ENCODE results near the gene WFS1. TPM values are rescaled to one million over a fixed set of nuclear protein-coding genes. Genes with fewer than 3 reads are reported as not detected.

Gene WFS1
- total RNA-seq, 1 donor from 2014 or later = 107 TPM

DNA sequence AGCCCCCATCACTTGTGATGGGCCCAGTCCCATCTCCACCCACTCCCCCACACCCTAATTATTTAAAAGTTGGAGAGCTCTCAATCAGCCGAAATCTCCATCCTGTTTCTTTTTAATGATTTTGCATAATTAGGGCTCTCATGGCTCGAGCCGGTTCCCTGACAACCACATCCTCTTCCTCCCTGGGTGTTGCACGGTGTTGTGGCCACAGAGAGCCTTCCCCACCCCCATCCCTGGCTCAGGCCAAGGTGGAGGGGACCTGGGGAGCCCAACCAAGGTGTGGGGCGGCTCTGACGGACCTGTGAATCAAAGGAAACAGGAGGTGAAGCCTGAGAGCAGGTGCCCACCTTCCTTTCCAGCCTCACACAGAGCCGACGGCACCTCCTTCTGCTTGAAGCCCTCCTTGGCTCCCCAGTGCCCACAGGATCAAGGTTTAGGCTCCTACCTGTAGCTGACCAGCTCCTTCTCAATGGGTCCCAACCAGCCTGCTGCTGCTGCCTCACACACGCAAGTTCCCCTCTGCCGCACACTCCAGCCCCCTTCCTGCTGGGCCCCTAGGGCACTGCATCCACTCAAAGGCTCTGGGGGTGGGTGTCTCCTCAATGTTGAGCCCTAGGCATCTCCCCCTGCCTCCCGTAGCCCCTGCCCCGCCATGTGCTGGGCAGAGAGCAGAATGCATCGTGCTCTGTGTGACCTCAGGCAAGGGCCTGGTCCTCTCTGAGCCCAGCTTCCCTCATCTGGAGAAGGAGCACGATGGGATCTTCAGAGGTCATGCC is 68.7 kb downstream of the WFS1 start:
- DNase-seq (ENCODE audit: low read depth in 2 of 2) = no peak

DNA sequence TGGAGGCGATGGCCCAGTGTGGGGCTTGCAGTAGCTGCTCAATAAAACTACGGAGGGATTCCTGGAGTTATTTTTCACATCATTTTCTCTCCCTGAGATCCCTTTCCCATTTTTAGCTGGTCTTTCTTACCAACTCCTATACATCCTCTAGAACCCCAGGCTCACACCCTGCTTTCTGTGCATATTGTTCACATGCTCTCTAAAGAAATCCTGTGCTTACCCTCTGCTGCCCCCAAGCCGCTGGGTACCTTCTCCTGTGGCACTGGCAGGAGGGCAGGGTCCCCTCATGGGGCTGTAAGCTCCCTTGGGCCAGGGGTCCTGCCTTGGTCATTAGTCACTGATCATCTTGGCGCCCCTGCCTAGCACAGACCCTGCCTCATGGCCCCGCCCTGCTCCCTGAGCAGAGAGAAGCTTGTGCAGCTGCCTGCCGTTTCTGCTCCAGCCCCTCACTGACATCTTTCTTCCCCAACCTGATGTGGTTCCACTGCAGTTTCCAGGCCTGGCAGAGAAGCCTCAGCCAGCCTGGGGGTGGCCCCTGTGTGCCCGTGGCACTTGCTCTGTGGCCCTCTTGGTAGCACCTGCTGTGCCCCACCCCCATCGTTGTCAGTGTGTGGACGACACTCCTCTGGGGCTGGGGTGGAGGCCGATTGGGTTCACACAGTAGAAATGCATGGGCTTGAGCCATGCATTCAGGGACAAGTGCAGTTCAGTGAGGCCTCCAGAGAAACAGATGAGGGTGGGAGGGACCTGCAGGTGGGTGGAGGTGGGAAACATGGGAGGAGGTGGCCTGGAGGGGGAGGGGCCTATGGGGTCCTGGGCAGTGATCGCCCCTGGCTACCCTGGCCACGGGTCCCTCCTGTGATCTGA is 69.5 kb downstream of the WFS1 start:
- no peak for DNase-seq (ENCODE audit: low read depth in 2 of 2)

DNA sequence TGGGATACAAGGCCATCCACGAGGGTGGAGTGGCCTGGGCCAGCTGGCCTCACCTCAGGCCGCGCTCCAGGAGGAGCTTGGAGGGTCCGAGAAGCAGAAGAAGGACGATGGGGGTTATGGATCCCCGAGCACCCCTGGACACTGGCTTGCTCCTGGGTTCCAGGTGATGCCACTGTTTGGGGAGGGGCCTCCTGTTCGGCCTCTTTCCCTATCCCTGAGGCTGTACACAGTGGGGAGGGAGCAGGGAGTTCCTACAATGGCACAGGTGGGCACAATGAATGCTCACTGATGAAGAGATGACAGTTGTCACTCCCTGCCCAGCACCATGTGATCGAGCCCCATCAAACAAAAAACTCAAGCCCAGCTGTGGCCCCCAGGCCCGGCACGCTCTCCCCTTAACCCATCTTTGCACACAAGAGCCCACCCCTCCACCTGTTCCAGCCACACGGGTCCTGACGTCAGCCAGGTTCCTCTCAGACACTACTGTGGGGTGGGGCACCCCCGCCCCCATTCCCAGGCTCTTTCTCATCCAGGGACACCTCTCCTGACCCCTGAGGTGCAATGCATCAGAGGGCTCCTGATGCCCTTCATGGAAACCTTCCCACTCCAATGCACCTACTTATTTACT is 70.3 kb downstream of the WFS1 start:
- DNase-seq (ENCODE audit: low read depth in 2 of 2) = no peak

GRCh38 chr4:6340446-6341015 is 70.9 kb downstream of the WFS1 start:
- no peak for DNase-seq (ENCODE audit: low read depth in 2 of 2)

DNA sequence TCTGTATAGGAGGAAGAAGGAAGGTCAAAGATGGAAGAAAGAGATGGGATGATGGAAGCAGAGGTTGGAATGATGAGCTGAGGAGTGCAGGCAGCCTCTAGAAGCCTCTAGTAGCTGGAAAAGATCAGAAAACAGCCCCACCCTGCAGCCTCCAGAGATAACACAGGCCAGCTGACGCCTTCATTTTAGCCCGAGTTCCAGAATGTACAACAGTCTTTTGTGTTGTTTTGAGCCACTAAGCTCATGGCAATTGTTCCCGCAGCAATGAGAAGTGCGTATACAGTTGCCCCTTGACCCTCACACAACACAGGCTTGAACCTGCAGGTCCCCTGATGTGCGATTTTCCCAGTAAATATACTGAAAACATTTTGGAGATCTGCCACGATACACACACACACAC is 72.0 kb downstream of the WFS1 start:
- DNase-seq (ENCODE audit: low read depth in 2 of 2) = no peak

DNA sequence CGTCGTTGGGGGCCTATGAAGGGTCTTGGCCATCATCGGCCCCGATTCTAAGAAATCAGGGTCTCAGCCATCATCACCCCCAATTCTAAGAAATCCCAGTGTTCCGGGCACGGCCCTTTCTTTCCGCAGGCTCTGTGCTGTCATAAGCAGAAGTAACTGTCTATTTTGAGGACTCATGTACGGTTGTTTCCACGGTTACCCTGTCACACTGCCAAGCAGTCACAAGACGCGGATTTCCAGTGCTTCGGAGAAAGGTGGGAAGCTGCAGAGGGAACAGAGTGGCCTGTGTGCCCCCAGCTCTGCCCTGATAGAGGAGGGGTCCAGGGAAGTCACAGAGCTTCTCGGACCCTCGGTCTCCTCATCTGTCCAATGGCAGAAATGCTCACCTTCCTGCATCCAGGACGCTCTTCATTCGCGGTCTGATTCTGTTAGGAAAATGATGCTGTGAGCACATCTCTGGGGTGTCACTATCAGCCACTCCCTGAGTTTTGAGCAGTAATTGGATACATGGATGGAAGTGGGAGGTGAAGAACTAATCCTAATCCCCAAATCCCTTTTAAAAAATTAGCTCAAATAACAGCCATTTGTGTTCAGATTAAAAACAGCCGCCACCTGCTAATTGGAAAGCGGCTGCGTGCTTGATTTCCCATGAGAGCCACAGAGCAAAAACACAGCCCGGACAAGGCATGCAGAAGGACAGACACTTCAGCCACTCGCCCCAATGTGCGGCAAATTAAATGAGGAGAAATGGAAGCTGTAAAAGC is 73.1 kb downstream of the WFS1 start:
- peak; percentile 33 to 83 for DNase-seq (ENCODE audit: low read depth in 2 of 2)

GRCh38 chr4:6343939-6344408 is 74.3 kb downstream of the WFS1 start:
- DNase-seq (ENCODE audit: low read depth in 2 of 2) = no peak

DNA sequence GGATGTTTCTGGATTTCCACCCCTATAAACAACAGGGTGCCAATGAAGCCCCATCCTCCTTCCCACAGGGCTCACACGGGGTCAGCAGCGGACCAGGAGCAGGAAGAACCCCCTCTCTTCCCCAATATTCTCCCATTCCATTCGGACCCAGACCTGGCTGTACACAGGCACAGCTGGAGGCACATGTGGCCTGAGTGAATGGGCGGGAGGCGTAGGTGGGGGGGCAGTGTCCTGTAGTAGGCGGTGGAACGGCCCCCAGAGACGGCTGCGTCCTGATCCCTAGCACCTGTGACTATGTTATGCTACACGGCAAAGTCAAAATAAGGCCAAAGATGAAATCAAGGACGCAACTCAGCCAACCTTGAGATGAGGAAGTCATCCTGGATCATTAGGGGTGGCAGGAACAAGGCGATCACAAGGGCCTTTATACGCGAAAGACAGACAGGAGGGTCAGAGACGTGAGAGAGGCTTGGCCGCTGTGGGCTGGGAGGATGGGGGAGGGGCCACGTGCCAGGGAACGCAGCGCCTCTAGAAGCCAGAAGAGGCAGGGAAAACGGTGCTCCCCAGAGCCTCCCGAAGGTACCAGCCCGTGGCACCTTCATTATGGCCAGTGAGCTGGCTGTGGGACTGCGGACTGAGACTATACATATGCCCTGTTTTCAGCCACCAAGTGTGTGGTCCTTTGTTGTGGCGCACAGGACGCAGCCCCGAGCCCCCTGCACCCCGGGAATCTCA is 75.6 kb downstream of the WFS1 start:
- DNase-seq (ENCODE audit: low read depth in 2 of 2) = no peak

DNA sequence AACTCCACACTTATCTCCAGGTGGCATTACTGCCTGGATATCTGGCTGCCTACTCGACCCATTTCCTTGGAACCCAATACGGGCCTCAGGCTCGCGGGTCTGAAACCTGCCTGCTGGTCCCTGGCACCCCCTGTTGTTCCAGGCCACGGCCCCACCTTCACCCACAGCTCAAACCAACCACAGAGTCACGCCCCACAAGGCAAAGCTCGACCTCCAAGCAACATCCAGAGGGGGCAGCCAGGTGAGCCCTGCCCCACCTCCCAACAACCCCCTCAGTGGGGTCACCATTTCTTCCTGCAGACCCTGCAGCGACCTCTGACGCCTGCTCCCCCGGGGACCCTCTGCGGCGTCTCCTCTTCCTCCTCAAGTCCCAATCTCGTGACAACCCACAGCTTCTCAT is 76.2 kb downstream of the WFS1 start:
- no peak for DNase-seq (ENCODE audit: low read depth in 2 of 2)

DNA sequence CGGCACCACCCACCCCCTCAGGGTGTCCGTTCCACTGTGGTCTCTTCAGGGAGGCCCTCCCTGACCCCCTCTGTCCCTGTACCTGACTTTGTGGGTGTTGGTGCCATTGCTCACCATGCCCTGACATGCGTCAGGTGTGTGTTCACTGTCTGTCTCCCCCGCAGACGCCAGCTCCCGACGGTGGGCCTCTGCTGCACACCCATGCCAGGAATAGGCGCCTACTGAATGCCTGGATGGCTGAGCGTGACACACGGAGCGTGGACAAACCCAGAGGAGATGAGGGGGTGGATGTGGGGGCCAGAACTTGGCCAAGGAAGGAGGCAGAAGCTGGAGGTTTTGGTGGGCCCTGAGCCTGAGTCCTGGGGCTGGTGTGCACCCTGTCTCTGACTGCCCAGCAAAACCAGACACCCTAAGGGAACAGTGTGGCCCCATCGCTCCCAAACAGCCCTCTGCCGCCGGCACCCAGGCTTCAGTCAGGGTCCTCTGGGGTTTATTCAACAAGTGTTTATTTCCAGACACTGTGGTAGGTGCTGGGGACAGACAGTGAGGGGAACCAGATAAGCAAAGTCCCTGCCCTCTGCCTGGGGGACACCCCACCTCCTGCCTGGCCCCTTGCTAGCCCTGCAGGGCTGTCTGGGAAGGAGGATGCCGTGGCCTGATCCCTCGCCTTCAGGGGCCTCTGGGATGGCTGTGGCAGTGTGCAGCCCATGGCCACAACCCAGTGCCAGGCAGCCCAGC is 76.9 kb downstream of the WFS1 start:
- no peak for DNase-seq (ENCODE audit: low read depth in 2 of 2)

GRCh38 chr4:6347511-6348045 is 77.9 kb downstream of the WFS1 start:
- DNase-seq (ENCODE audit: low read depth in 2 of 2) = no peak

DNA sequence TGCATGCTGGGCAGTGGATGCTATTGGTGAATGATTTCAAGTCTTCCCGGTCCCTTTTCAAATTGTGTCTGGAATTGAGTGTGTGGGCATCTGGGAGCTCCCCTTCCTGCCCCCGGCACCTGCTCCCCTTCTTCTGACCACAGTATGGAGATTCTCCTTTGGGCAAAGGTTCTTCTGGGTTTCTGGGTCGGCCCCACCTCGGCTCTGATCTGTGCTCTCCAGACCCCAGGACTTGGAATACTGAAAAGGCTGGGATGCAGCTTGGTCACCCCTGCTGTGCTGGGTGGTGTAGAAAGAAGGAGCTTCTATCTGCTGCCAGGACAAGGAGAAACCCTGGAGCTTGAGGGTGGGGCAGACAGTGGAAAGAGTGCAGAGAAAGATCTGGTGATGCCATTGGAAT is 78.8 kb downstream of the WFS1 start:
- no peak for DNase-seq (ENCODE audit: low read depth in 2 of 2)

GRCh38 chr4:6349896-6350603 is 80.4 kb downstream of the WFS1 start:
- no peak for DNase-seq (ENCODE audit: low read depth in 2 of 2)

GRCh38 chr4:6350646-6351045 is 81.0 kb downstream of the WFS1 start:
- no peak for DNase-seq (ENCODE audit: low read depth in 2 of 2)

GRCh38 chr4:6351246-6352000 is 81.8 kb downstream of the WFS1 start:
- DNase-seq (ENCODE audit: low read depth in 2 of 2) = no peak

GRCh38 chr4:6352031-6352692 is 82.5 kb downstream of the WFS1 start:
- DNase-seq (ENCODE audit: low read depth in 2 of 2) = no peak
